HG03575 (cell line): ENCODE results near the gene KIF26A.

Experiments used
- ATAC-seq: cut with Tn5 transposase; IDR thresholded peaks from one replicate; pipeline ENCODE4 v1.9.1; 2021; ENCODE audit not compliant: unreplicated experiment, insufficient number of reproducible peaks, low FRiP score; ENCODE audit errors: extremely low read depth

Gene KIF26A

DNA sequence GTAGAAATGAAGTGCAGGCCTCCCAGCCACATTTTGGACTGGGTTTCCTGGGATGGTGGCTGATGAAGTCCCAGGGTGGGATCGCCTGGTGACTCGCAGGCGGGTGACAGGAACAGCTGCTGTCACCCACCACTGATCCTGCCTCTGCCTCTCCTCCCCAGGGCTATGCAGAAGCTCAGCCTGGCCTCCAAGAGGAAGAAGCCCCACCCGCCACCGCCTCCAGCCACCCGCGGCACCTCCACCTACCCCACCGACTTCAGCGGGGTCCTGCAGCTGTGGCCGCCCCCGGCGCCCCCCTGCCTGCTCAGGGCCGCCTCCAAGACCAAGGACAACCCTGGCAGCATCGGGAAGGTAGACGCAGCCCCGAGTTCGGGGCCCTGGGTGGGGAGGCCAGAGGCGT, 28.3 kb downstream of the KIF26A start:
- no peak for ATAC-seq

GRCh38 chr14:104168603-104169002, 30.2 kb downstream of the KIF26A start:
- ATAC-seq: no peak

DNA sequence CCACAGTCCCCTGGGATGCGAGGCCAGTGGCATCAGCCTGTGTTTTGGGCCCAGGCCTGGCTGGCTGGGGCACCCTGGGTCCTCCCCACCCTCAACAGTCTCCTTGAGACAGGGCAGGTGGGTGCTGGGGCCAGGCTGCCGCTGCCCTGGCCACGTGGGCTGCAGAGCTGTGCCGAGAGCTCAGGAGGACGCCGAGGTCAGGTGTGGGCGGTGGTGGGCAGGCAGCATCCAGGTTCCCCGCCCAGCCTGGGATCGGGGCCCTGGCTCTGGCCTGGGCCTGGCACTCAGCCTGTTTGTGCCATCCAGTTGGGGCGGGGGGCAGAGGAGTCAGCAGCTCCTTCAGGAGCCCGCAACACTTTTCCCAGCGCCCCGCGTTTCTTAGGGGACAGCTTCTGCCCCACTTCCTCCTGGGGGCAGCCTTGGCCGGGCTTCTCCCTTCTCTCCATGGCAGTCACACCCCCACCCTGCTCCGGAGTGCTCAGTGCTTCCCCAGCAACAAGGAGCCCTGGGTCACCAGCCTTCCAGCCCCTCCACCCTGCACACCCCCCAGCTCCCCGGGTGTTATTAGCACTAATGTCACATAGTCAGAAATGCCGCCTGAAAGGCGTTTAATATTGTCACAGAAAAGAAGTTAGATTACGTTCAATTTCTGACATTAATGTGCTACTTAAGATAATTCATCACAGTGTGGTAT, 30.8 kb downstream of the KIF26A start:
- ATAC-seq: no peak

GRCh38 chr14:104169699-104170479, 31.5 kb downstream of the KIF26A start:
- ATAC-seq: no peak

GRCh38 chr14:104171029-104171697, 32.8 kb downstream of the KIF26A start:
- no peak for ATAC-seq

DNA sequence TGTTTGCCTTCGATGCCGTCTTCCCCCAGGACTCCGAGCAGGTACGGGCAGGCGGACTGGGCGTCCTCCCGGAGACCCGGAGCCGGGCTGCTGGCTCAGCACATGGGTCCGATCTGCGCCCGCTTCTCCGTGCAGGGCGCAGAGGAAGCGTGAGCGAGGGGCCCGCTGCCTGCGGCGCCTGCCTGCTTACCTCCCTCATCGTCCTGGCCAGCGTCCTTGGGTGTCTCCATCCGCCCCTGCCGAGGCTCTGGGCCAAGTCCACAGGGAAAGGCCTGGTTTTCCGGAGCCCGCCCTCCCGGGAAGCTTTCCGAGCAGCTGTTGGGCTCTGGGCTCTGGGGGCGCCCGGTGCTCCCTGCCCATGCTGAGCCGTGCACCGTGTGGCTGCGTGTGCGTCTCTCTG, 33.5 kb downstream of the KIF26A start:
- no peak for ATAC-seq

GRCh38 chr14:104172349-104172748, 34.0 kb downstream of the KIF26A start:
- no peak for ATAC-seq

GRCh38 chr14:104172880-104173279, 34.5 kb downstream of the KIF26A start:
- no peak for ATAC-seq

GRCh38 chr14:104174051-104174450, 35.7 kb downstream of the KIF26A start:
- ATAC-seq: no peak

- ATAC-seq: no peak
These were observed 36.7 kb downstream of the KIF26A start for GRCh38 chr14:104175041-104175440.

DNA sequence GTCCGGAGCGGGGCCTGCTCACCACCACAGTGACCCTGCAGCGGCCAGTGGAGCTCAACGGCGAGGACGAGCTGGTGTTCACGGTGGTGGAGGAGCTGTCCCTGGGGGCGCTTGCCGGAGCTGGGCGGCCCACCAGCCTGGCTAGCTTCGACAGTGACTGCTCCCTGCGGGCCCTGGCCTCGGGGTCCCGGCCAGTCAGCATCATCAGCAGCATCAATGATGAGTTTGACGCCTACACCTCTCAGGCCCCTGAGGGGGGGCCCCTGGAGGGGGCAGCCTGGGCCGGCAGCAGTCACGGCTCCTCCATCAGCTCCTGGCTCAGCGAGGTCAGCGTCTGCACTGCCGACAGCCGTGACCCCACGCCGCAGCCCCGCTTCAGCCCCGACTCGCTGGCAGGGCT, 37.4 kb downstream of the KIF26A start:
- ATAC-seq: no peak

DNA sequence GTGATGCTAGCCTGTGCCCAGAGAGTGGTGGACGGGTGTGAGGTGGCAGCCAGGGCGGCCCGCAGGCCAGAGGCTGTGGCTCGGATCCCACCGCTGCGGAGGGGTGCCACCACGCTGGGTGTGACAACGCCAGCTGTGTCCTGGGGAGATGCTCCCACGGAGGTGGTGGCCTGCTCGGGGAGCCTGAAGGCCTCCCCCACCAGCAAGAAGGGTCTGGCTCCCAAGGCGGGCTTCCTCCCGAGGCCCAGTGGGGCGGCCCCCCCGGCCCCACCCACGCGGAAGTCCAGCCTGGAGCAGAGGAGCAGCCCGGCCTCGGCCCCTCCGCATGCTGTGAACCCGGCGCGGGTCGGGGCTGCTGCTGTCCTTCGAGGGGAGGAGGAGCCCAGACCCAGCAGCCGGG, 38.2 kb downstream of the KIF26A start:
- ATAC-seq: no peak

DNA sequence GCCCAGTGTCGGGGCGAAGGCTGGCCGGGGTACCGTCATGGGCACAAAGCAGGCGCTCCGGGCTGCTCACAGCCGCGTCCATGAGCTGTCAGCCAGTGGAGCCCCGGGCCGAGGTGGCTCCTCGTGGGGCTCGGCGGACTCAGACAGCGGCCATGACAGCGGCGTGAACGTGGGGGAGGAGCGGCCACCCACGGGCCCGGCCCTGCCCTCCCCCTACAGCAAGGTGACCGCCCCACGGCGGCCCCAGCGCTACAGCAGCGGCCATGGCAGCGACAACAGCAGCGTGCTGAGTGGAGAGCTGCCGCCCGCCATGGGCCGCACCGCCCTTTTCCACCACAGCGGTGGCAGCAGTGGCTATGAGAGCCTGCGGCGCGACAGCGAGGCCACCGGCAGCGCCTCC, 39.0 kb downstream of the KIF26A start:
- ATAC-seq: no peak

DNA sequence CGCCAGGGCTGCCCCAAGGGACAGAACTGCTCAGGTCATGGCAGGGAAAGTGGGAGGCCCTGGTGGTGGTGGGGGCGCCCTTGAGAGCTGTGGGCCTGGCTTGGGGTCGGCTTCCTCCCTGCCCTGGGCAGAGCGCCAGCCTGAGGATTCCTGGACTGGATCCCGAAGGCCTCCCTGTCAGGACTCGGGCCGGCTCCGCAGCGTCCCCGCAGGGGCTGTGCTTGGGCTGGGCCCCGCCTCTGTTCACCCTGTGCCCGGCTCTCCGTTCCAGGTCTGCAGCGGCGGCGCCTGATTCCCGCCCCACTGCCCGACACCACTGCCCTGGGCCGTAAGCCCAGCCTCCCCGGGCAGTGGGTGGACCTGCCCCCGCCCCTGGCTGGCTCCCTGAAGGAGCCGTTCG, 39.9 kb downstream of the KIF26A start:
- no peak for ATAC-seq

DNA sequence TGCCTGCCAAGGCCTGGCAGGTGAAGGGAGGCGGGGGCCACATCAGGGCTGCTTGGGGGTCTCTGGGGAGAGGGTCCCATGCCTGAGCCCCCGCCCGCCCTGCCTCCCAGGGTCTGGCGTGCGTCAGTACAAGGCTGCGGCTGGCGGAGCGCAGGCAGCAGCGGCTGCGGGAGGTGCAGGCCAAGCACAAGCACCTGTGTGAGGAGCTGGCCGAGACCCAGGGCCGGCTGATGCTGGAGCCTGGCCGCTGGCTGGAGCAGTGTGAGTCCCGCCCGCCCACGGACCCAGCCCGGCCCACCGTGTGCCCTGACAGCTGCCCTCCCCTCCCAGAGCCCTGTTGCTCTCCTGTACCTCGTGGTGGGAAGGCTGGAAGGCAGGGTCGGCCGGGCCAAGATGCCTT, 40.7 kb downstream of the KIF26A start:
- no peak for ATAC-seq

- no peak for ATAC-seq
These were observed 41.3 kb downstream of the KIF26A start for GRCh38 chr14:104179564-104180129.

DNA sequence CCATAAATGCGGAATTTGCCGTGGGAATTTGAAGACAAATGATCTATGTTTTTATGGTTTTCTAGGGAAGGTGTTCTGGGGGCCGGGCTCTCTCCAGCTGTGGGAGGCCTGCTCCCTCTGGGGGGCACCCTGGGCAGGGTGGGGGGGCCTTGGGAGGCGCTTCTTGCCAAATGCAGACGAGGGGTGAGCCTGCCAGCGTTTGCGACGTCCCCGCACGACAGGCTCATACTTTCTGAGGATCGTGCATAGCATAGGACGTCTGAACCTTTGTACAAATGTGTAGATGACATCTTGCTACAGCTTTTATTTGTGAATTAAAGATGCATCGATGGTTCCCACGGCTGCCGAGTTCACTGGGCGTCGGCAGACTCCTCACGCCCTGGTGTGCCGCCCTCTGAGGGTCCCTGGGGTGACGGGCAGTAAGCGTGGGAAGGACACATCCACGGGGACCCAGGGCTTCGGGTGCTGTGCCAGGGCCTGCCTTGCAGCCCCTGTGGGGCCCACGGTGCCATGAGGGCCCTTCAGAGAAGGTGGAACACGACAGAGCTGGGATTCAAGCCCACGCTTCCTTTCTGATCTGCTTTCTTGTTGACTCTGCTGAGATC, 42.3 kb downstream of the KIF26A start:
- no peak for ATAC-seq

DNA sequence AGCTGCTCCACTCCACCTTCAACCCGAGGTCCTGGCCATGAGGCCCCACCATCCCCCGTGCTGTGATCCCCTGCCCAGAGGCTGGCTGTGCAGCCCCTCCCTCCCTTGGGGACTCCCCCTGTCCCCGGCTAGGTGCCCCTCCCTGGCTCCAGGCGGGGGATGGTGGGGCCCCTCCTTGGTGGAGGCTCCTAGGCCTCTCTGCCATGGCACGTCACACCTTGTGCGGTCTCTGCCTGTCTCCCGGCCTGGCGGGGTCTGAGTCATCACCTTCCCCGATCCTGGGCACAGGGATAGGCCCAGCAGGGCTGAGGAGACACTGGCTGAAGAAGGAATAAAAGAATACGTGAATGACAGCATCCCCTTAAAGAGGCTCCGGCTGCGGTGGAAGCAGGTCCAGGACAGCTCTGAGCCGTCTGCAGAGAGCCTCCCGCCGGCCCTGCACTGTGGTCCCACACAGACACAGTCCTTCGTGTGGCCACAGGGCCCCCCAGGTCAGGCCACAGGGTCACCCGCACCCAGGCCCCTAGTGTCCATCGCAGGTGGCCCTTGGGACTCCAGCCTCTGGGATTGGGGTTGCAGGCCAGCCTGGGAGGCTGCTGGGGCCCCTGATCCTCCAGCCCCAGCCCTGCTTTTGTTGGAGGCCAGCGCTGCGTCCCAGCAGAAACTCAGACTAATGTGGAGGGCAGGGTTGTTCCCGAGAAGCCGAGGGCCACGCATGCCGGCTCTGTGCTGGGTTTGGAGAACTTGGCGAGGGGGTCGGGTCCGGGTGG, 43.6 kb downstream of the KIF26A start:
- no peak for ATAC-seq
